CD14-positive monocyte (primary cell): ENCODE measurements around the gene ACSL3. TPM values are rescaled to one million over a fixed set of nuclear protein-coding genes. Genes with fewer than 3 reads are reported as not detected.

Experiments
- DNase-seq, 3 donors: peaks; one replicate each; pipeline ENCODE4 v3.0.0-alpha.2; 2011 to 2022
- H2AFZ ChIP-seq: 2 replicates; pipeline ENCODE4 v1.6.0; 2012; ENCODE audit warnings: mild to moderate bottlenecking, low read depth, low read length, inconsistent platforms; ENCODE audit not compliant: insufficient read depth, poor library complexity, severe bottlenecking
- H3K27ac ChIP-seq, 2 donors: 1 replicate in 1 of 2; 2 replicates in 1 of 2; pipeline ENCODE4 v1.5.1; 2012 to 2013; ENCODE audit warnings: low read length in 2 of 2, control low read depth in 1 of 2, inconsistent platforms in 1 of 2, low read depth in 1 of 2, mild to moderate bottlenecking in 1 of 2
- H3K27me3 ChIP-seq, 2 donors: one replicate each; pipeline versions ENCODE4 v1.6.0 to v1.6.1; 2011 to 2013; ENCODE audit warnings: low read length in 2 of 2; ENCODE audit not compliant: control insufficient read depth in 2 of 2, insufficient read depth in 2 of 2
- H3K36me3 ChIP-seq, 2 donors: replicated peaks in 1 of 2; 1 replicate in 1 of 2; 2 replicates in 1 of 2; pipeline versions ENCODE4 v1.5.1 to v1.6.1; 2012 to 2013; ENCODE audit warnings: low read length in 2 of 2, control low read depth in 1 of 2, inconsistent platforms in 1 of 2, mild to moderate bottlenecking in 1 of 2; ENCODE audit not compliant: insufficient read depth in 2 of 2, control insufficient read depth in 1 of 2
- H3K4me1 ChIP-seq, 2 donors: 1 replicate in 1 of 2; 2 replicates in 1 of 2; pipeline versions ENCODE4 v1.5.1 to v1.6.1; 2012 to 2013; ENCODE audit warnings: low read length in 2 of 2, control low read depth in 1 of 2, inconsistent platforms in 1 of 2, mild to moderate bottlenecking in 1 of 2, moderate library complexity in 1 of 2; ENCODE audit not compliant: insufficient read depth in 2 of 2, control insufficient read depth in 1 of 2
- H3K4me2 ChIP-seq: replicated peaks from 2 replicates; pipeline ENCODE3; 2012; ENCODE audit warnings: low read length, moderate library complexity, mild to moderate bottlenecking; ENCODE audit not compliant: poor library complexity, severe bottlenecking; ENCODE audit errors: extremely low read depth
- H3K4me3 ChIP-seq, 3 experiments: fragments of 200-600 bp in 1 of 3; sonication (generic) in 1 of 3; replicated peaks in 1 of 3; 1 replicate in 2 of 3; 2 replicates in 1 of 3; pipeline ENCODE4 v1.5.1; 2011 to 2013; ENCODE audit warnings: low read length in 3 of 3, mild to moderate bottlenecking in 3 of 3, control low read depth in 2 of 3, low read depth in 2 of 3, inconsistent platforms in 1 of 3, moderate library complexity in 1 of 3
- H3K79me2 ChIP-seq: 2 replicates; pipeline ENCODE4 v1.6.0; 2012; ENCODE audit warnings: mild to moderate bottlenecking, control low read depth, inconsistent platforms, low read length, moderate library complexity; ENCODE audit not compliant: insufficient read depth
- H3K9ac ChIP-seq: 2 replicates; pipeline ENCODE4 v1.6.0; 2017; ENCODE audit warnings: low read length, mild to moderate bottlenecking; ENCODE audit not compliant: insufficient read depth, poor library complexity, severe bottlenecking
- H3K9me3 ChIP-seq, 2 donors: replicated peaks in 1 of 2; 1 replicate in 1 of 2; 2 replicates in 1 of 2; pipeline versions ENCODE4 v1.5.1 to v1.6.1; 2012 to 2013; ENCODE audit warnings: low read length in 2 of 2, control low read depth in 1 of 2; ENCODE audit not compliant: control insufficient read depth in 1 of 2, insufficient read depth in 1 of 2
- H4K20me1 ChIP-seq: 2 replicates; pipeline ENCODE4 v1.6.0; 2012; ENCODE audit warnings: mild to moderate bottlenecking, low read length, control low read depth, moderate library complexity; ENCODE audit not compliant: insufficient read depth
- H3K27ac Mint-ChIP-seq, 7 donors: one replicate each; pipeline ENCODE4 v1.8.0; 2020; ENCODE audit warnings: mild to moderate bottlenecking in 7 of 7, mixed read lengths in 7 of 7, moderate library complexity in 6 of 7, inconsistent platforms in 2 of 7
- H3K27me3 Mint-ChIP-seq, 3 donors: one replicate each; pipeline ENCODE4 v1.8.0; 2021 to 2022; ENCODE audit warnings: low read depth in 3 of 3, mild to moderate bottlenecking in 3 of 3, mixed read lengths in 3 of 3, moderate library complexity in 3 of 3, inconsistent platforms in 1 of 3
- H3K36me3 Mint-ChIP-seq, 2 donors: one replicate each; pipeline ENCODE4 v1.8.0; 2020; ENCODE audit warnings: mixed read lengths in 2 of 2, inconsistent platforms in 1 of 2, mild to moderate bottlenecking in 1 of 2
- H3K4me1 Mint-ChIP-seq: one replicate; pipeline ENCODE4 v1.8.0; 2020; ENCODE audit warnings: mild to moderate bottlenecking, mixed read lengths
- H3K4me3 Mint-ChIP-seq, 2 donors: one replicate each; pipeline ENCODE4 v1.8.0; 2020; ENCODE audit warnings: mild to moderate bottlenecking in 2 of 2, mixed read lengths in 2 of 2, moderate library complexity in 1 of 2
- H3K9me3 Mint-ChIP-seq, 7 donors: one replicate each; pipeline ENCODE4 v1.8.0; 2020 to 2022; ENCODE audit warnings: mixed read lengths in 7 of 7, mild to moderate bottlenecking in 6 of 7, moderate library complexity in 6 of 7, inconsistent platforms in 2 of 7
- CTCF ChIP-seq: fragments of 200-600 bp; IDR thresholded peaks from one replicate; pipeline ENCODE4 v1.8.0; 2022; ENCODE audit warnings: antibody characterized with exemption, mild to moderate bottlenecking
- WGBS: methylation state at CpG from one replicate; pipeline ENCODE4 v1.1.5; 2013; ENCODE audit warnings: missing lambda C conversion rate; ENCODE audit not compliant: insufficient coverage; 5-methylcytosine and 5-hydroxymethylcytosine counted together
- intact Hi-C, 2 donors: fragments of 100-400 bp; cut with micrococcal nuclease; formaldehyde crosslinking; loops; one replicate each; pipeline versions ENCODE4 v1.15.0 to v1.15.1; 2023
- polyA plus RNA-seq, 3 donors: library from polyadenylated mRNA; depleted of rRNA in 1 of 3; unstranded in 2 of 3; stranded (reverse) in 1 of 3; fragments of 300-500 nt in 2 of 3; fragments of >200 nt in 1 of 3; fragmentation: Illumina TruSeq in 2 of 3; gene quantifications; 1 replicate in 2 of 3; 2 replicates in 1 of 3; pipeline ENCODE4 v1.2.3, GENCODE V29; 2012 to 2021

ACSL3 gene
- polyA plus RNA-seq, 3 donors: 8.8 to 24.4 (median 19.9) TPM

GRCh38 chr2:222869252-222869560 lies 8.4 kb downstream of the ACSL3 start:
- peak overlapping the region in 1 of 7 donors; percentile 18 for H3K27ac Mint-ChIP-seq

GRCh38 chr2:222871291-222871690 lies 10.5 kb downstream of the ACSL3 start:
- TF ChIP-seq CTCF: no peak
- Mint-ChIP-seq H3K27me3 (peaks cover 0 to 1% (median 0%) of the 10 kb centered on the region in 3 donors), H3K27ac (no peak overlapping the region), H3K4me1 (peaks cover 12% of the 10 kb centered on the region), H3K4me3 (no peak overlapping the region), H3K9me3 (no peaks in the 10 kb centered on the region), H3K36me3 (no peaks in the 10 kb centered on the region)
- Histone ChIP-seq H4K20me1 (peaks cover 97% of the 10 kb centered on the region), H3K4me3 (no peak overlapping the region), H3K27me3 (no peaks in the 10 kb centered on the region), H3K4me1 (peaks cover 24 to 31% of the 10 kb centered on the region in 2 donors), H3K4me2 (no peak overlapping the region), H2AFZ (no peak overlapping the region), H3K36me3 (no peaks in the 10 kb centered on the region), H3K27ac (no peak overlapping the region), H3K9ac (no peak overlapping the region), H3K79me2 (peaks cover 99% of the 10 kb centered on the region), H3K9me3 (no peaks in the 10 kb centered on the region)
- no peak for DNase-seq
- intact Hi-C loops: no loop called here
- 97% methylated on average over 5 of the region's 5 CpGs for WGBS

More at GRCh38 chr2:222869252-222869560, 8.4 kb downstream of the ACSL3 start:
- Mint-ChIP-seq H3K9me3 (no peaks in the 10 kb centered on the region), H3K27me3 (no peaks in the 10 kb centered on the region), H3K4me1 (peaks cover 17% of the 10 kb centered on the region), H3K4me3 (no peak overlapping the region), H3K36me3 (no peaks in the 10 kb centered on the region)
- H3K9ac ChIP-seq: no peak overlapping the region
- peak overlapping the region in 1 of 3 experiments; percentile 16 for H3K4me3 ChIP-seq
- H3K4me1 ChIP-seq: peaks cover 26 to 33% of the 10 kb centered on the region in 2 donors
- peaks cover 99% of the 10 kb centered on the region for H3K79me2 ChIP-seq
- no peaks in the 10 kb centered on the region for H3K27me3 ChIP-seq
- H2AFZ ChIP-seq: no peak overlapping the region
- H3K4me2 ChIP-seq: peak overlapping the region; percentile 5
- intact Hi-C loops: loop anchor here in 1 of 2 donors (10.0 kb wide), 1 partner anchor 74 kb away; no protein-coding TSS in a partner anchor
- no peak overlapping the region for H3K27ac ChIP-seq
- peaks cover 97% of the 10 kb centered on the region for H4K20me1 ChIP-seq
- DNase-seq: peak; percentile 26 to 63 (median 59)
- H3K36me3 ChIP-seq: no peaks in the 10 kb centered on the region
- no peaks in the 10 kb centered on the region for H3K9me3 ChIP-seq
- TF ChIP-seq CTCF: no peak
